Right lobe of liver (tissue), 4 donors: ENCODE measurements around the gene SLC22A23.

Experiments used
- POLR2A ChIP-seq: fragments of 450-650 bp; IDR thresholded peaks from one replicate; pipeline ENCODE4 v1.6.1; 2017; ENCODE audit warnings: antibody characterized with exemption, mild to moderate bottlenecking
- TF ChIP-seq, protein P1 (sequence below), 4 donors: fragments of 200-600 bp in 3 of 4; fragments of 450-650 bp in 1 of 4; IDR thresholded peaks; one replicate each; pipeline versions ENCODE4 v1.5.1 to v1.8.0; 2016 to 2022; ENCODE audit warnings: antibody characterized with exemption in 4 of 4, mild to moderate bottlenecking in 2 of 4
- donor health status: DM: no; HTN: no; CAD: no.
- donor health status: DM: no; HTN: no; CAD: no.
- donor health status: DM: no; HTN: yes; CAD: no.

GRCh38 chr6:3292431-3293197 is 164.2 kb downstream of the SLC22A23 start:
- TF ChIP-seq, protein P1, sequence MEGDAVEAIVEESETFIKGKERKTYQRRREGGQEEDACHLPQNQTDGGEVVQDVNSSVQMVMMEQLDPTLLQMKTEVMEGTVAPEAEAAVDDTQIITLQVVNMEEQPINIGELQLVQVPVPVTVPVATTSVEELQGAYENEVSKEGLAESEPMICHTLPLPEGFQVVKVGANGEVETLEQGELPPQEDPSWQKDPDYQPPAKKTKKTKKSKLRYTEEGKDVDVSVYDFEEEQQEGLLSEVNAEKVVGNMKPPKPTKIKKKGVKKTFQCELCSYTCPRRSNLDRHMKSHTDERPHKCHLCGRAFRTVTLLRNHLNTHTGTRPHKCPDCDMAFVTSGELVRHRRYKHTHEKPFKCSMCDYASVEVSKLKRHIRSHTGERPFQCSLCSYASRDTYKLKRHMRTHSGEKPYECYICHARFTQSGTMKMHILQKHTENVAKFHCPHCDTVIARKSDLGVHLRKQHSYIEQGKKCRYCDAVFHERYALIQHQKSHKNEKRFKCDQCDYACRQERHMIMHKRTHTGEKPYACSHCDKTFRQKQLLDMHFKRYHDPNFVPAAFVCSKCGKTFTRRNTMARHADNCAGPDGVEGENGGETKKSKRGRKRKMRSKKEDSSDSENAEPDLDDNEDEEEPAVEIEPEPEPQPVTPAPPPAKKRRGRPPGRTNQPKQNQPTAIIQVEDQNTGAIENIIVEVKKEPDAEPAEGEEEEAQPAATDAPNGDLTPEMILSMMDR (IDR thresholded peaks at IDR 0.05) = no peak
- no peak for TF ChIP-seq POLR2A
